ENCODE data around the gene POU2F2.

- TF ChIP-seq CTCF (IDR thresholded peaks at IDR 0.05) (no peak), POLR2A (IDR thresholded peaks at IDR 0.05) (no peak)
Measured at GRCh38 chr19:42062381-42062780, 69.9 kb downstream of the POU2F2 start.

All from uterus (tissue), 2 donors.